Measurements from ENCODE around the gene KIF26B.

The KIF26B gene

DNA sequence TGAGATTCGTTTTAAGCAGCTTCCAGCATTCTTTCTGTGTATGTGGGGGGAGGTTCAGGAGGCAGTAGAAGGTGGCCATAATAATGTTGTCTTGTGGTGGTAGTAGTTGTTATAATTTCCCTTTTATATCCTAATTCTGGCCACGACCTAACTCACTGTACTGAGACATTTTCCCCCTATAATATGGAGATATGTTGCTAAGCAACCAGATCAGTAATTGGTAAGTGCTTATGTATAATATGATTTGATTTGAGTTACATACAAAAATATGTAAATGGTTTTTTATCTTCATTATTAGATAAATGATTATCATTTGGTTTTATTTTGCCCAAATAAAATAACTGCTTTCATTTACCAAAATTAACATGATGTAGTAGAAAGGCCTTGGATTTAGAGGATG, 376.2 kb downstream of the KIF26B start:
- no peak for DNase-seq

DNA sequence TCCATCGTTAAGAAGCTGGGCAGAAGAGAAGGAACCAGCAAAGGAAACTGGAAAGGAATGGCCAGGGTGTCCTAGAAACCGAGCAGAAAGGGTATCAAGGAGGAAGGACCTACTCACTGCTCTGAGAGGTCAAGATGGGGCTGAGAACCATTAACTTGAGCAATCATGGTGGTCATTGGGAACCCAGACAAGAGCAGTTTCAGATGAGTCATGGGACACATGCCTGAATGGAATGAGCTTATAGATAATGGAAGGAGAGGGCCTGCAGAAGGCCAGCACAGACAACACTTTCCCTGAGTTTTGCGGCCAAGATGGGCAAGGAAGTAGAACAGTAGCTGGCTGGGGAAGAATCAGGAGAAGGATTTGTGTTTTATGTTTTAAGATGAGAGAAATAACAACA, 383.2 kb downstream of the KIF26B start:
- DNase-seq: no peak

GRCh38 chr1:245538671-245539070, 383.9 kb downstream of the KIF26B start:
- no peak for DNase-seq

- no peak for DNase-seq
Measured at GRCh38 chr1:245541369-245541768, 386.6 kb downstream of the KIF26B start.

DNA sequence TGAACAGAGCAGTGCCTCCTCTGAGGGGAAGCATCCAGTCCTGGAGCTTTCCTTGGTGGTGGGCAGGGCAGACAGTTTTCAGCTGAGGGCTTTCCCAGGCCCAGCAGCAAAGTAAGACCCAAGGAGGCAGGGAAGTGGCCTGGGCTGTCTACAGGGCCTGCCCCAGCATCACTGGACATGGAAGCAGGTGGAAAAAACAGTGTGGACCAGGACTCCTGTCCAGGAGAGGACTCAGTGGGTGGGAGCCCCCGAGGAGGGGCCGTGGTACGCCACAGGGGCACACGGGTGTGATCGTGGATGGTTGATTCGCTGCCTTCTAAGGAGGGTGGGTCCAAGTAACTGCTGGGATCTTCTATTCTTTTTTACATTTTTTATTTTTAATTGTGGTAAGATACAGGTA, 387.6 kb downstream of the KIF26B start:
- DNase-seq: no peak

DNA sequence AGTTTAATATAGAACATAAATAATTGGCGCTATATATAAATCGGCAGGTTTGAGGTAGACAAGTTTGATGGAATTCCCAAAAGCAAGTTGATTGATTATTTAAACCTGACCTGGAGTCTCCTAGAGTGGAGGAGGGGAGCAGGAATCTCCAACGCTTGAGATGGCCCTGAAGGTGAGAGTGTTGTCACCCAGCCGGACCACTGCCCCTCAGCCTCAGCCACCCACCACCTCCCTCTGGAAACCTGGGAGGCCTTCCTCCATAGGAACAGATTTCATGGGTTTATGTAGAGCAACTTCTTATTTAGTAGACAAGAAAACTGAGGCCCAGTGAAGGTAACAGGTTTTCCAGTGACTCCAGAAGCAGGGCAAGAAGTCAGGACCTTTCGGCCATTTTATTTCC, 389.5 kb downstream of the KIF26B start:
- DNase-seq: no peak

GRCh38 chr1:245546875-245547274, 392.1 kb downstream of the KIF26B start:
- DNase-seq: no peak

- no peak for DNase-seq
Measured at GRCh38 chr1:245549996-245550719, 395.4 kb downstream of the KIF26B start.

DNA sequence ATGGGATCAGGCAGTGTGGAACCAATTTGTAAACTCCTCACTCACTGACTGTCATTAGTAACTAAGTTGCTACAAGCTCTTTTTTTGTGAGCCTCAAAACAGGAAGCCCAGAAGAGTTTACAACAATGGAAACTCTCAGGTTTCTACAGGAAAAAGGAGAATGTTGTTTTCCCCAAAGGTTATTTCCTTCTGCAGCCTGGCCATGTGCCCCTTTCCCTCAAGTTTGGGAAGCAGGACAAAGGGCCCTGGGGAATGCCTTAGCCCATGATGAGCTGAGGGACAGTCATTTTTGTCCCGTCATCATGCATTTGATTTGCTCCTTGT, 395.9 kb downstream of the KIF26B start:
- no peak for DNase-seq

GRCh38 chr1:245551536-245551935, 396.8 kb downstream of the KIF26B start:
- DNase-seq: no peak

DNA sequence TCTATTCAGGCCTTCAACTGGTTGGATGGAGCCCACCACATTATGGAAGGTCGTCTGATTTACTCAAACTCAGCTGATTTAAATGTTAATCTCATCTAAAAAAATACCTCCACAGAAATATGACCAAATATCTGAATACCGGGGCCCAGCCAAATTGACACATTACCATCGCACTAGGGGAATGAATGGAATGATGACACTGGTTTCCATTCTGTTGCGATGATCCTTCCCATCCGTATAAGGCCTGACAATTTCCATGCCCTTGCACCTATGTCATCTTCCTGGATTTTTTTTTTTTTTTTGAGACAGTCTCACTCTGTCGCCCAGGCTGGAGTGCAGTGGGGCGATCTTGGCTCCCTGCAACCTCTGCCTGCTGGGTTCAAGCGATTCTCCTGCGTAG, 397.5 kb downstream of the KIF26B start:
- DNase-seq: no peak

GRCh38 chr1:245556057-245556456, 401.3 kb downstream of the KIF26B start:
- no peak for DNase-seq

GRCh38 chr1:245558069-245558468, 403.3 kb downstream of the KIF26B start:
- no peak for DNase-seq

DNA sequence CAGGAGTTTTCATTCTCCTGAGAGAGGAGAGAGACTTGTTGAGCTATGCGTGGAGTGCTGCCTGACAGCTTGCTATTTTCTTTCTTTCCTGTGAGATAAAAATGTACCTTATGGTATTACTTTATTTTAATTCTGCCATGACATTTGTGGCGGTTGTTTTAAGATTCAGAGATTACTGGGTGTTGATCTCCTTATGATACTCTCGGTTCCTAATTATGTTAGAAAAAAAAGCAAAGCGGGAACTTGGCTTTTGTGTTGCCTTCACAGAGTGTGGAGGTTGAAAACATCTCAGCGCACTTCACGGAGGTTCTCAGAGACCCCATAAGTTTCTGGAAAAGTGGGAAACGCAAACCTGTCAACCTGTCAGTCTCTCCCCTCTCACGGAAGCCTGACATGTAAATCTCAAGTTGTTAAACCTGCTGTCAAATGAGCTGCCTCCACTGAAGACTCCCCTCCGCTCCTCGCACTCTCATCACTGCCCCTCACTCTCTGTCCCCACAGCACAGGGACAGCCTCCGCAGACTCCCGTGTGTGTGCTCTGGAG, 405.6 kb downstream of the KIF26B start:
- no peak for DNase-seq

DNA sequence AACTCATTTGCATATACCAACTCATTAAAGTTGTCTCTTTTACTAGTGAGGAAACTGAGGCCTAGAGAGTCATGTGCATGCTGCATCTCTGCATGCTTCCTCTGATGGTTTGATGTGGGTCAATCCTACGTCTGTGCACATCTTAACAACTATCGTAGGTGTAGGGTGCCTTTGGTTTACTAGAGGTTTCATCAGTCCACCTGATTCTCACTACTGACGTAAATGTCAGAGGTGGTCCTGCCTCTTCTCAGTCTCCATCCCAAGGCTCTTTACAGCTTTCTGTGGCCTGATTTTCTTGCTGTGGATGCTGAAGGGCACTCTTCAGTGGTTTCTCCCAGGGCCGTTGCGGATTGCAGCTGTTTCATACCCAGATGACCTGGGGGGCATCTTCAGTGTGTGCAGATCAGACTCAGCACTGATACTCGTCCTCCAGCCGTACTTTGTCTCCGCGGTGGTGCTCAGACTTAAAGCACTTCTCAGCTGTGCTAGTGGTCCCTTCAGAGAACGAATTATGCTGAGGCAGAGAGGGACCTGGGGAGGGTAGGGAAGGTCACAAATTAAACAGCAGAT, 407.0 kb downstream of the KIF26B start:
- no peak for DNase-seq

DNA sequence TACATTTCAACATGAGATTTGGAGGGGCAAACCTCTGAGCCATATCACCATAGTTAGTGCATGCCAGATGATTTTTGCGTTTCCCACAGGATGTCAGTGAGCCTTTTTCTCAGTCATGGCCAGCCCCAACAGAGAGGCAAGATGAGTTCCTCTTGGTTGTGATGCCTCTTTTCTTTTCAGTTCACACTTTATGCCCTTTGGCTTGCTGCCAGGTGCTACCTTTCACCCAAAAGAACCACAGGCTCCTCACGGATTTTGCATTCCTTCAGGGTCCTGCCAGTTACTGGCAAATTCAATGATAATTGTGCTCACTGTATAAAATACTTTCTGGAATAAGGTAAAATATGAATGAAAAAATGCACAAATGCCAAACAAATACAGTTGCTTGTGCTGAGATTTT, 411.3 kb downstream of the KIF26B start:
- no peak for DNase-seq

- no peak for DNase-seq
Measured at GRCh38 chr1:245566952-245567351, 412.2 kb downstream of the KIF26B start.

DNA sequence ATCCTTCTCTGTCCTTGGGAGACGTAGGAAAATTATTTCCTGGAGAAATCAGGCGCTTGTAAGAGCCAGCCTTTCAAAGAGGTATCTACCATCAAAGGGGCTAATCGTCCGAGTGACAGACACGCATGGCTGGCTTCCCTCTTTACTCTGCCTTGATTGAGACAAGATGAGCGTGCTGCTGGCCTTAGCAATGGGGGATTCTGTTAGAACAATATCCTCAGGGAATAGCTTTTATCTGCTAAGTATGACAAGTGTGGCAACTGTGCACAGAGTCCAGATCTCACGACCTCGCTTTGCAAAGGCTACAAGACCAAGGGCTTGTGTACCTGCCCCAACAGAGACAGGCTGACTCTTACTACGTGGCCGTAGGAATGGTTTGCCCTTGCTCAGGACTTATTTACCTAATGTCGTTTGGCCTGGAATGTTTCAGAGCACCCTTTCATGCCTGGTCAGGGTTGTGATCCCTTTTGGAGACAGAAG, 417.1 kb downstream of the KIF26B start:
- DNase-seq: no peak

- DNase-seq: no peak
Measured at GRCh38 chr1:245572709-245573108, 417.9 kb downstream of the KIF26B start.

- DNase-seq: no peak
Measured at GRCh38 chr1:245575710-245576109, 420.9 kb downstream of the KIF26B start.

DNA sequence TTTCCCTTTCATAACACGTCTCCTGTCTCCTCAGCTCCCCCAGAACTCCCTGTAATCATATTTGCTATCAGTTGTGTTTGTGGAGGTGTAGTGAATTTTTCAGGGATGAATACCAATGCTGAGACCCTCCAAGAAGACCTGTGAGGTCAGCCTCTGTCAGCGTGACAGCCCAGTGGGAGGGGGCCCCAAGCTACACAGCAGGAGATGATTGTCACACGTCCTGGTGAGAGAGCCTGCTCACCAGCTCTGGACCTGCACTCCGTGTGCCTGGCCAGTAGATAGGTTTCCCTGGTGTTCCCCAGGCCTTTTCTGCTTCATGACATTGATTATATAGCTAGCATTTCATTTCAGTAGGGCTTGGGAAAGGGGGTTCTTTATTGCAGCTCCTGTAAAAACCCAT, 421.5 kb downstream of the KIF26B start:
- no peak for DNase-seq

- no peak for DNase-seq
Measured at GRCh38 chr1:245577191-245578157, 422.7 kb downstream of the KIF26B start.

GRCh38 chr1:245578308-245578707, 423.5 kb downstream of the KIF26B start:
- no peak for DNase-seq

- DNase-seq: no peak
Measured at GRCh38 chr1:245578771-245579170, 424.0 kb downstream of the KIF26B start.

Measured in CD4-positive, alpha-beta T cell treated with Interleukin-21 for 1 hour (primary cell).